Cardiac fibroblast (primary cell): ENCODE data around the gene ELMO1.

ENCODE experiments used
- DNase-seq, 2 donors: peaks; one replicate each; pipeline versions ENCODE4 v3.0.0 to v3.0.0-alpha.2; 2010; ENCODE audit warnings: low read depth in 2 of 2
- H3K4me3 ChIP-seq, 2 donors: replicated peaks in 1 of 2; 1 replicate in 1 of 2; 2 replicates in 1 of 2; pipeline ENCODE4 v1.5.1; 2011; ENCODE audit warnings: low read depth in 2 of 2, low read length in 2 of 2, mild to moderate bottlenecking in 2 of 2, moderate library complexity in 1 of 2
- TF ChIP-seq, protein P1 (sequence below): IDR thresholded peaks from one replicate; pipeline ENCODE4 v1.5.1; 2011; ENCODE audit warnings: low read depth, mild to moderate bottlenecking, low read length, inconsistent platforms

The ELMO1 gene

DNA sequence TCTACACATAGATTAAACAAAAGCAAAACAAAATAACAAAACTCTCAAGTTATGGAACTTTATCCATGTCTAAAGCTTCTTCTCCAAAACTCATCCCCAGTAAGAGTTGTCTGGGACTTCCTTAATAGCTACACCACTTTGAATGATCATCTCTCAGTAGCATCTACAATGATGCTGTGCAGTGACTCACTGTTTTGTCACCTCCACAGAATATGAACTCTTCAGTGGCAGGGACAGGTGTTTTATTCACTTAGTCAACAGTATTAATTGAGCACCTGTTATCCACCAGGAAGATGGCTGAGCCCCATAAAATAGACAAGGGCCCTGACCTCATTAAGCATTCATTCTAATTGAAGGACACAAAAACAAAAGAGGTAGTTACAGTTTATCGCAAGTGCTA, 350.7 kb downstream of the ELMO1 start:
- TF ChIP-seq, protein P1, sequence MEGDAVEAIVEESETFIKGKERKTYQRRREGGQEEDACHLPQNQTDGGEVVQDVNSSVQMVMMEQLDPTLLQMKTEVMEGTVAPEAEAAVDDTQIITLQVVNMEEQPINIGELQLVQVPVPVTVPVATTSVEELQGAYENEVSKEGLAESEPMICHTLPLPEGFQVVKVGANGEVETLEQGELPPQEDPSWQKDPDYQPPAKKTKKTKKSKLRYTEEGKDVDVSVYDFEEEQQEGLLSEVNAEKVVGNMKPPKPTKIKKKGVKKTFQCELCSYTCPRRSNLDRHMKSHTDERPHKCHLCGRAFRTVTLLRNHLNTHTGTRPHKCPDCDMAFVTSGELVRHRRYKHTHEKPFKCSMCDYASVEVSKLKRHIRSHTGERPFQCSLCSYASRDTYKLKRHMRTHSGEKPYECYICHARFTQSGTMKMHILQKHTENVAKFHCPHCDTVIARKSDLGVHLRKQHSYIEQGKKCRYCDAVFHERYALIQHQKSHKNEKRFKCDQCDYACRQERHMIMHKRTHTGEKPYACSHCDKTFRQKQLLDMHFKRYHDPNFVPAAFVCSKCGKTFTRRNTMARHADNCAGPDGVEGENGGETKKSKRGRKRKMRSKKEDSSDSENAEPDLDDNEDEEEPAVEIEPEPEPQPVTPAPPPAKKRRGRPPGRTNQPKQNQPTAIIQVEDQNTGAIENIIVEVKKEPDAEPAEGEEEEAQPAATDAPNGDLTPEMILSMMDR: no peak
- DNase-seq: no peak
- no peak overlapping the region for H3K4me3 ChIP-seq

DNA sequence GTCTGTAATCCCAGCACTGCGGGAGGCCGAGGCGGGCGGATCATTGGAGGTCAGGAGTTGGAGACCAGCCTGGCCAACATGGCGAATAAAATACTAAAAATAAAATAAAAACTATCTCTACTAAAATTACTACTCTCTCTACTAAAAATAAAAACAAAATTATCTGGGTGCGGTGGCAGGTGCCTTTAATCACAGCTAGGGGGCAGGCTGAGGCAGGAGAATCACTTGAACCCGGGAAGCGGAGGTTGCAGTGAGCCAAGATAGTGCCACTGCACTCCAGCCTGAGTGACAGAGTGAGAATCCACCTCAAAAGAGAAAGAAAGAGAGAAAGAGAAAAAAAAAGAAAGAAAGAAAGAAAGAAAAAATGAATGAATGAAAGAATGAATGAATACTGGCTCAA, 351.4 kb downstream of the ELMO1 start:
- TF ChIP-seq, protein P1: no peak
- no peak for DNase-seq

DNA sequence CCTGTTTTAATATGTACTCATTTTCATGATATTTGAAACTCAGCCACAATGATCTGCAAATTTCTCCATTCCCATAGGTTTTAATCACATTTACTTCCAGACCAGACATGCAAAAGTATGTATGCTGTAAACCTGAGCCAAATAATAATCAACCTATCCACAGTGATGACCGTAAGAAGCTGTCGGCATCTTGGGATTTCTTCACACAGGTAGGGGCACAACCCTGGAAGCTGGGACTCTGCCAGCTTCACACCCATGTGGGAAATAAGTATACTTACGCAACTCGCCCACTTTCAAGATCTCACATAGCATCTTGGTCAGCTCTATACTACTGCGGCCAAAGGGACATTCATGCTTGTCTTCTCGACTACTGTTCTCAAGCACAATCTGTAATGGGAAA, 352.3 kb downstream of the ELMO1 start:
- TF ChIP-seq, protein P1: no peak
- DNase-seq: no peak
- no peak overlapping the region for H3K4me3 ChIP-seq

More for the DNA sequence above, 351.4 kb downstream of the ELMO1 start:
- H3K4me3 ChIP-seq: no peak overlapping the region

DNA sequence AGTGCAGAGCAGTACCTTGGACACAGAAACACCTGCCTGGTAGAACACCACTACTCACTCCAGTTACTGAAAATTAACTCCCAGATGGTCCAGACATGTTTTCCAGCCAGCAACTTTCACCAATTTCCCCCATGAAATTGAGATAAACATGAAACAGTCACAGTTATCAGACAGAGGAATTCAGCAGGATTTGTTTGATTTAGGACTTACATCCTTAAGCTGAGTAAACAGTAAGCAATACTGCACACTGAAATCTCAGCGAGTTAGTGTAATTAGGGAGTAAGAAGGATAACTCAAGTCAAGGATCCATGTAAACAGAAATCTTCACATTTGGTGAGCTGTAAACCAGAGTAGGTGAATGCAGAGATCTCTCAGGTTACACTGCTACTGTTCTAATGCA, 353.5 kb downstream of the ELMO1 start:
- H3K4me3 ChIP-seq: no peak overlapping the region
- no peak for DNase-seq
- TF ChIP-seq, protein P1: no peak

DNA sequence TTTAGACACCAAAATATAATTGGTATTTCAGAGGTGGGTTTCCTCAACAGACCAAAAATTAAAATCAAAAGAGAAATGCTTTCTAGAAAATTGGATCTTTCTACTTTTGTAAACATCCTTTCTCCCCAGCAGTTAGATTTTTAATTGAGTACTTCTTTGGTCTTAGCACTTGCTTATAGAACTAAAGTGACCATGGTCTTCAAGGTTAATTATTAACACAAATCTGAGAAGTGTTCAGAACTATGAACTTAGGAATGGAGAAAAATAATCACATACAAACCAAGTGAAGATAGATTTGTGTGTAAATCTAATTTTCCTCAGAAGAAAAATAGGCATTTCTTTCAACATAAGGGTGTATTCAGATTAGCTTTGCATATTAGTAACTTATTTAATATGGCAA, 355.4 kb downstream of the ELMO1 start:
- TF ChIP-seq, protein P1: no peak
- no peak for DNase-seq
- no peak overlapping the region for H3K4me3 ChIP-seq

DNA sequence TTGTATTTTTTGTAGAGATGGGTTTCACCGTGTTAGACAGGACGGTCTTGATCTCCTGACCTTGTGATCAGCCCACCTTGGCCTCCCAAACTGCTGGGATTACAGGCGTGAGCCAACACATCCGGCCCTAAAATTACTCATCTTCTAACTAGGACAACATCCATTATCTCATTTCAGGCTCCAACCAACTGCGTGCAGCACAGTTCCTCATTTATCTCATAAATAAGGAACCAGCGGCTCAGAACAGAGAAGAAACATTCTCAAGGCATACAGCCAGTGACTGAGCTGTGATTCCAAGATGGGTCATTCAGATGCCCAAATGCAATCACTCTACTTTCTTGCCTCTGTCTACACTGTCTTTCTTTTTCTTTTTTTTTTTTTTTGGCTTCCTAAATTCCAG, 356.1 kb downstream of the ELMO1 start:
- no peak for DNase-seq
- H3K4me3 ChIP-seq: no peak overlapping the region
- TF ChIP-seq, protein P1: no peak

DNA sequence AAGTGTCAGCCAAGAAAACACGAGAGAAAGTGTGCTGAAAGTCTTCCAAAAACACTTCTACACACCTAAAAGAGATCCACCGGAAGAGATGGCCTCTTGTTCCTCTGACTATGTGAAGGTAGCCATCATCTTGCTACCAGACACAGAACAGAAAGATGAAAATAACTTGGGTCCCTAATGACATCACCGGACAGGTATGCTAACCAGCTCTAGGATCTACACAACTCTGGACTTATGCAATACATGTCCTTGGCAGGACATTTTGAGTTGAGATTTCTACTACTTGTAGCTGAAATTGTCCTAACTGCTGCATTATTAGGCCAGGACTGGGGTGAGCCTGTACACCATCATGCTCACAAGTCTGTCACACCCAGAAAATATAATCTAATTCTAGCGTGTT, 358.7 kb downstream of the ELMO1 start:
- no peak overlapping the region for H3K4me3 ChIP-seq
- TF ChIP-seq, protein P1: no peak
- DNase-seq: peak in 1 of 2 donors; percentile 3
